ENCODE data around the gene CAPZB. TPM values are rescaled to one million over a fixed set of nuclear protein-coding genes. Genes with fewer than 3 reads are reported as not detected.

The CAPZB gene
- total and polyA plus RNA-seq, 12 donors = 99.7 to 386 (median 164) TPM

- no peak for TF ChIP-seq CTCF (IDR thresholded peaks at IDR 0.05)
- TF ChIP-seq POLR2A (IDR thresholded peaks at IDR 0.05) = peak in 1 of 2 donors; percentile 45
- Histone ChIP-seq H3K27ac (peak overlapping the region in 2 of 5 donors; percentile 79 to 87), H3K4me1 (replicated peaks in 1 of 2) (peaks cover 48 to 76% of the 10 kb centered on the region in 2 donors), H3K4me3 (no peak overlapping the region), H3K9me3 (replicated peaks in 1 of 3) (no peaks in the 10 kb centered on the region), H3K27me3 (no peaks in the 10 kb centered on the region), H3K36me3 (replicated peaks in 1 of 2) (no peaks in the 10 kb centered on the region)
- DNase-seq = peak in 4 of 7 donors; percentile 83 to 94 (median 88)
- 59 to 93% (median 79%) methylated on average over 11 of the region's 11 CpGs for WGBS, 4 donors
- intact Hi-C loops (cut with DNase I) = no loop called here
Measured at GRCh38 chr1:19441048-19441780, 44.1 kb downstream of the CAPZB start.

- WGBS, 4 donors = 64 to 86% (median 68%) methylated on average over 13 of the region's 13 CpGs
- DNase-seq = peak in 4 of 7 donors; percentile 66 to 83 (median 72)
- H3K4me1 ChIP-seq (replicated peaks in 1 of 2) = peaks cover 48 to 79% of the 10 kb centered on the region in 2 donors
Measured at GRCh38 chr1:19439464-19440171, 45.7 kb downstream of the CAPZB start.

GRCh38 chr1:19438516-19439195 lies 46.7 kb downstream of the CAPZB start:
- intact Hi-C loops (cut with DNase I) = no loop called here
- H3K27ac ChIP-seq = peak overlapping the region; percentile 31 to 91 (median 79)
- no peak overlapping the region for H3K4me3 ChIP-seq
- TF ChIP-seq POLR2A (IDR thresholded peaks at IDR 0.05) (no peak), CTCF (IDR thresholded peaks at IDR 0.05) (no peak)
- peaks cover 57 to 89% of the 10 kb centered on the region in 2 donors for H3K4me1 ChIP-seq (replicated peaks in 1 of 2)
- no peaks in the 10 kb centered on the region for H3K9me3 ChIP-seq (replicated peaks in 1 of 3)
- DNase-seq = no peak
- H3K36me3 ChIP-seq (replicated peaks in 1 of 2) = no peaks in the 10 kb centered on the region
- no peaks in the 10 kb centered on the region for H3K27me3 ChIP-seq
- 64 to 79% (median 68%) methylated on average over 17 to 19 of the region's 19 CpGs for WGBS, 4 donors

More at GRCh38 chr1:19439464-19440171, 45.7 kb downstream of the CAPZB start:
- TF ChIP-seq CTCF (IDR thresholded peaks at IDR 0.05) (peak in 2 of 6 experiments; percentile 17 to 36), POLR2A (IDR thresholded peaks at IDR 0.05) (no peak)
- H3K4me3 ChIP-seq = no peak overlapping the region
- no peaks in the 10 kb centered on the region for H3K9me3 ChIP-seq (replicated peaks in 1 of 3)
- intact Hi-C loops (cut with DNase I) = no loop called here
- no peaks in the 10 kb centered on the region for H3K27me3 ChIP-seq
- peak overlapping the region in 3 of 5 donors; percentile 79 to 91 (median 87) for H3K27ac ChIP-seq
- no peaks in the 10 kb centered on the region for H3K36me3 ChIP-seq (replicated peaks in 1 of 2)

GRCh38 chr1:19437891-19438294 lies 47.4 kb downstream of the CAPZB start:
- WGBS, 4 donors = 66 to 75% (median 70%) methylated on average over 17 of the region's 17 CpGs
- H3K4me1 ChIP-seq (replicated peaks in 1 of 2) = peaks cover 57 to 97% of the 10 kb centered on the region in 2 donors
- no peaks in the 10 kb centered on the region for H3K9me3 ChIP-seq (replicated peaks in 1 of 3)
- no peak overlapping the region for H3K4me3 ChIP-seq
- no peaks in the 10 kb centered on the region for H3K36me3 ChIP-seq (replicated peaks in 1 of 2)
- TF ChIP-seq CTCF (IDR thresholded peaks at IDR 0.05) = no peak
- no peak for TF ChIP-seq POLR2A (IDR thresholded peaks at IDR 0.05)
- peak overlapping the region in 4 of 5 donors; percentile 31 to 91 (median 83) for H3K27ac ChIP-seq
- peak in 4 of 7 donors; percentile 50 to 83 (median 58) for DNase-seq
- no peaks in the 10 kb centered on the region for H3K27me3 ChIP-seq
- intact Hi-C loops (cut with DNase I) = no loop called here

Measured in adrenal gland (tissue), 12 donors.